GM19025 (cell line): ENCODE results near the gene SRRM4.
"Not testable (repeated sequence)": the region's sequence is repeated elsewhere in the genome, so short reads cannot be mapped to it uniquely, and the experiment has no call there.

Source experiments
- ATAC-seq: cut with Tn5 transposase; IDR thresholded peaks from one replicate; pipeline ENCODE4 v1.9.1; 2021; ENCODE audit warnings: mild to moderate bottlenecking, low read depth, moderate library complexity; ENCODE audit not compliant: unreplicated experiment

SRRM4 gene

DNA sequence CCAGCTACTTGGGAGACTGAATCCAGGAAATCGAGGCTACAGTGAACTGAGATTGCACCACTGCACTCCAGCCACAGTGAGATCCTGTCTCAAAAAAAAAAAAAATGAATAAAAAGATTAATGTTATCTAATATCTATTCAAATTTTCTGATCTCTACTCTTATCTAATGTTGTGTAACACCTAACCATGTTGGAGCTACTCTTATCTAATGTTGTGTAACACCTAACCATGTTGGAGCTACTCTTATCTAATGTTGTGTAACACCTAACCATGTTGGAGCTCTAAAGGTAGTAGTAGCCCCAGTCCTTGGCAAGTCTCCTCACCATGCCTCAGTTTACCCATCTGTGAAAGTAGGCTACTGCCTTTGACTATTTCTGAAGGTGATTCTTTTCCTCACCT is 26.9 kb downstream of the SRRM4 start:
- not testable (repeated sequence) for ATAC-seq

DNA sequence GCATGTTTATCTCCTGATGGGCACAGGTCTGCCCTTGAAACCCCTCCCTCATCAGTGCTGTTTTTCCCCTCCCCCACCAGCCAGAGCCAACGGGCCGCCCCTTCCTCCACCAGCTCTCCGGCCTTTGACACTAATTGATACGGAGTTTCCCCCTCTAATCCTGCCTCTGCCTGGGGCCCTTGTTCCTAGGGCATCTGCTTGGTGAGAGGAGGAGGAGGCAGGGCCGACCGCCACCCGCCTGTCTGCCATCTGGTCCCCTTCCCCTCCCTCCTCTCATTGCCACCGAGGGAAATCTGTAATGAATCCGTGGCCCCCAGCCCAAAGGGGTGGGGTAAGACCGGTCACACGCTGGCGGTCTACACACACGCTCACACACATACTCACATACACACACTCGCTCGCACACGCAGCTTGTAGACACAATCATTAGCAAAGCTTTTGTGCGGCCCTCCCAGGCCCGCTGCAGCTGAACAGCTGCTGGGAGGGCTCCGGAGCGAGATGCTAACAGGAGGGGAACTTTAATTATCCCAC is 27.4 kb downstream of the SRRM4 start:
- no peak for ATAC-seq

DNA sequence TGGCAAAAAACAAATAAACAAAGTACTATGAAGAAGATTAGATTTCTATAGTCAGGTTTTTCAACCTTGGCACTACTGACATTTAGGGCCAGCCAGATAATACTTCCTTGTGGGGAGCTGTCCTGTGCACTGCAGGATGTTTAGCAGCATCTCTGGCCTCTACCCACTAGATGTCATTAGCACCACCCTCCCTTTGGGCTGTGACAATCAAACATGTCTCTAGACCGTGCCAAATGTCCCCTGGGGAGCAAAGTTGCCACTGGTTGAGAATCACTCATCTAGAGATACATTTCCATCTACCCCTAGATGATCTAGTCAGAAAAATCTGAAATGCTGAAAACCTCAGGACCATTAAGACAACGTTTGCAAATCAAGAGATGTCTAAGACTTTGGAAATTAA is 29.9 kb downstream of the SRRM4 start:
- no peak for ATAC-seq

DNA sequence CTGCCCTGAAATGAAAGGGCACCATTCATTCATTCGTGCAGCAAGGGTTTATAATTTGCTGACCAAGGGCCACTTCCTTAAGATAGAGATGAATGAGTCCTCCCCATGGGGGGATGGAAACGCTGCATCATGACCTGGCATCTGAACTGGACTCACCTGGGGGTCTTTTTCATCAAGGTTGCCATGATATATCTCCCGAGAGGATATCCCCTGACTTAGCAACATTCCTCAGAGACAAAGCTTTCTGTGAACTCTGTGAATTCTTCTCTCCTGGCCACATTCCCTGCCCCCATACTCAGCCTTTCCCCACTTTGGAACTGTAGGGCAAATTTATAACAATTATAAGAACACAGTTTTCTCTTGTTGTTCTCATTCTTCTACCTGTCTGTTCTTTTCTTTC is 30.8 kb downstream of the SRRM4 start:
- ATAC-seq, result no peak

DNA sequence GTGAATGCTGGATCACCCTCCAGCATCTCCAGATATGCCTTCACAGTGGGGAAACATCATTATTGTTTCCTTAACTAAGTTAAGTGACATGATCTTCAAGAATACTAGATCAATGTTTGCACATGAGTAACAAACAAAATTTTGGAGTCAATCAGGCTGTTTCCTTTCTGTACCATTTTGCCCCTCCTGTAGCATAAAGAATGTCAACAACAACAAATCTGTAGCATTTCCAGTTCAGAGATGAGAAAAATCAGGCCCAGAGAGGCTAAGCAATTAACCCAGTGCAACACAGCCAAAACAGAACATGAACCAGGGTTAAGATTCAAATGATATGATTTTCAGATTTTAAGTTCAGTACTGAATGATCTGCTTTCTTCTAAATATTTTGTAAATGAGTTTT is 31.7 kb downstream of the SRRM4 start:
- no peak for ATAC-seq

DNA sequence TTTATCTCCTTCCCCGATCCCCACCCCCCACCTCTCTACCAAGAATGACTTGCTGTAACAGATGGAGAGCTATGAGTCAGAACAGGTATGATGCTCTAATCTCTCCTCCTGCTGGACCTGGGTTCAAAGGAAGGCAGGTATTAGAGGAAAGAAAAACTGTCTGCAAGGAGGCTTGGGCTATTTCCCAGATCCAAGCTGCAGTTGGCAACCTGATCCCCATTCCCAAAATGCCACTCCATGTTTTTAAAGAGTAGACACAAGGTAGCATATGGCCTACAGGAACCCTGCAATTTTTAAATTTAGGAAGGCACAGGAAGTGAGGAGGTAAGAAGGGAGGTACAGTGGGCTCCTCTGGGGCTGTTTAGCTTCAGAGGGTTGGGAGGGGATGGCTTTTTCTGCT is 33.0 kb downstream of the SRRM4 start:
- ATAC-seq, result no peak

DNA sequence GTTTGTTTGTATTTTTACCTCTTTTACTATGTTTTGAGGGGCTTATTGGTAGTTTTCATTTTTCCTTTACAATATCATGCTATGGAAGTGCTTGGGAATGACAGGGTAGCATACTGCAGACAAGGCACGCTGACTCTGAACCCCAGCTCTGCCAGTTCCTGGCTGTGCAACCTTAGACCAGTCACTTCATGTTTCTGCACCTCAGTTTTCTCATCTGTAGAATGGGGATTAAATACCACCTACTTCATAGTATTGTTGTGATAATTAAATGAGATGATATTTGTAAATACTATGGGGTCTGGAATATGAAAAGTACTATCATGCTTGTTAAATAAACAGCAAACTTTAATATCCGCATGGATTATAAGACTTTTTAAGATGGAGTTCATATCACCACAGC is 35.4 kb downstream of the SRRM4 start:
- ATAC-seq, result no peak

DNA sequence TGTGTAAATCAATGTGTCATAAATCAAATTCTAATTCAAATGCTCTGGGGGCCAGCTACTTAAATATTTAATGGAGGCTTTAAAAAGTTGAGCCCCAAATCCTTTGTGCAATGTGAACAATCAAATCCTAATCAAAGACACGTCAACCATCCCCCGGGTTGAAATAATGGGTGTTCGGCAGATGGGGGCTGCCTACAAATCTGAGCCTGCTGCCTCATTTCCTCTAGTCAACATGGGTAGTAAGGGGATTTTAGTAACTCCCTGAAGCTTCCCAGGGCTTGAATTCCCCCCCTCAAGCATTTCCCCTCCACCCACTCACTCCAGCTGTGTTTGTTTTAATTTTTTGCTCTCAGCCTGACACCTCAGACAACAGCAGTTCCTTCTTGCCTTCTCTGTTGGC is 37.8 kb downstream of the SRRM4 start:
- ATAC-seq, result no peak

DNA sequence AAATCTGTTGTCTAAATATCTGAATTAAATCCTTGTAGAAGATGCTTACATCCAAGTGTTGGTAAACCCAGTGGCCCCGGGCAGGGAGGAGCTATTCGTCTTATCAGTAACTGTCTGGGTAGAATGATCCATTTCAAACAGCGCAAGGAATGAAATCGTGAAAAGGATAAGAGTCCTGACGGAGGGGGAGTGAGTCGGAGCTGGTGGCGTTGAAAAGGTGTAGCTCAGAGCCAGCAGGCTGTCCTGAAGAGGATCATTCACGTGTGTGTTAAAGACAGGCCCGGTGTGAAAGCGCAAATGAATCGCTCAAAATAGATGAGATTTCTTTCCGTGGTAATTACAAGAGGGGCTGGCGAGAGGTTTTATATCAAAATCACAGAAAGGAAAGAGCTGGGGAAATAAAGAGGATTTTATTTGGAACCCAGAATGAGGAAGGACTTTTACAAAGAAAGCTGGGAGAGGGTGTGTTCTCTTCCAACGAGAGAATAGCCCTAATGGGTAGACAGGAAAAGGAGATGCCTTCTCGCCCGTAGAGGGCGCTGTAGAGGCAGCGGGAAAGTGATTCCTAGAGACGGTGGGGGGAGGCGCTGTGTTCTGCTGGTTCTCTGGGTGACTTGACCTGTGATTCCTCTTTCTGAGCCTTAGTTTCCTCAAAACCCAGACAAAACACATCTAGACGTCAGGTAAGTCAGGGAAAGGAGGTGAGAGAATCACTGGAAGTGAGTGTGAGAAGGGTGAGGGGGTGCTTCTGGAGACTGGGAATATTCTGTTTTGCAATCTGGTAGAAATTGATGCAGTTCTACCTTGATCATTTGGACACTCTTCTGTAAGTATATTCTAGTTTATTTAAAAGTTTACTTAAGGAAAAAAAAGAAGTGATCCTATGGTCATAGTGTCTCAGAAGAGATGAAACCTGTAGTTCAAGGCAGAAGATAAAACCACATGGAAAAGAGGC is 39.3 kb downstream of the SRRM4 start:
- no peak for ATAC-seq

DNA sequence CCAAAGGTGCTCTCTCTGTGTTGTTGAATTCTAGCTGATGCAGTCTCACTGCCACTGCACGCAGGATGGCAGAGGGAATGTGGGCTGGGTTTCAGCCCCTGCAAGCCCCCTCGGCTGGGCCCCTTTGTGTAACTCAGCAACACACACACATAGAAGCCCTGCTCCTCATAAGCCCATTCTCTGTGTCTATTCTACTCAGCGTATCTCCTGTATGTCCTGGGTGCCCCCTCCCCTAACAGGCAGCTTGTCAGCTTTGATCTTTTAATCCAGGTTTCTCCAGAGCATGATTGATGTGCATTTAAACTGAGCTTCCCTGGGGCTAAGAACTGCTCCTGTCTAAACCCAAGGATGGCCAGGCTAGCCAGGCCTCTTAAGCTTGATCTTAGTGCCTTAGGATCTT is 43.0 kb downstream of the SRRM4 start:
- ATAC-seq, result no peak

DNA sequence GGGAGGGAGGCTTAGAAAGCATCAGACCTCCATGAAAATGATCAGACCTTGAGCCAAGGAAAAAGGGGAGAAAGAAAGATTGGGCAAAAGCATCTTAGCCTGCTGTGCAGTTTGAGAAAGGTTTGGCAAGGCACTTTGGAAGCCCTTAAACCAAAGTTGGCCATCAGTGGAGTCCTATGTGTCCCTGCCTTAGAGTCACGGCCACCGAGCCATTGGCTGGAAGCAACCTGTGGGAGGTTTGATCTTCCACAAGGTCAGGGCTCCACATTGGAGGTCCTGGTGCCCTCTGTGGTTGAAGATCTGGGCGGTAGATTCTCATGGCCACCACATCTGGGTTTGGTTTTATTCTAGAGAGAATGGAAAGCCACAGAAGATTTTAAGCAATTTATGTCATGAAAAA is 44.4 kb downstream of the SRRM4 start:
- ATAC-seq, result no peak

DNA sequence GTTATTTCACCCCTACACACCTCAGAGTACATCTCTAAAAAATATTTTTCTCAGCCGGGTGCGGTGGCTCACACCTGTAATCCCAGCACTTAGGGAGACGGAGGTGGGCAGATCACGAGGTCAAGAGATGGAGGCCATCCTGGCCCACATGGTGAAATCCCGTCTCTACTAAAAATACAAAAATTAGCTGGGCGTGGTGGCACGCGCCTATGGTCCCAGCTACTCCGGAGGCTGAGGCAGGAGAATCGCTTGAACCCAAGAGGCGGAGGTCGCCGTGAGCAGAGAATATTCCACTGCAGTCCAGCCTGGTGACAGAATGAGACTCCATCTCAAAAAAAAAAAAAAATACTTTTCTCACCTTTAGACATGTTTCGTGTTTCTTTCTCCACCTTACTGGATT is 52.0 kb downstream of the SRRM4 start:
- ATAC-seq, result not testable (repeated sequence)

DNA sequence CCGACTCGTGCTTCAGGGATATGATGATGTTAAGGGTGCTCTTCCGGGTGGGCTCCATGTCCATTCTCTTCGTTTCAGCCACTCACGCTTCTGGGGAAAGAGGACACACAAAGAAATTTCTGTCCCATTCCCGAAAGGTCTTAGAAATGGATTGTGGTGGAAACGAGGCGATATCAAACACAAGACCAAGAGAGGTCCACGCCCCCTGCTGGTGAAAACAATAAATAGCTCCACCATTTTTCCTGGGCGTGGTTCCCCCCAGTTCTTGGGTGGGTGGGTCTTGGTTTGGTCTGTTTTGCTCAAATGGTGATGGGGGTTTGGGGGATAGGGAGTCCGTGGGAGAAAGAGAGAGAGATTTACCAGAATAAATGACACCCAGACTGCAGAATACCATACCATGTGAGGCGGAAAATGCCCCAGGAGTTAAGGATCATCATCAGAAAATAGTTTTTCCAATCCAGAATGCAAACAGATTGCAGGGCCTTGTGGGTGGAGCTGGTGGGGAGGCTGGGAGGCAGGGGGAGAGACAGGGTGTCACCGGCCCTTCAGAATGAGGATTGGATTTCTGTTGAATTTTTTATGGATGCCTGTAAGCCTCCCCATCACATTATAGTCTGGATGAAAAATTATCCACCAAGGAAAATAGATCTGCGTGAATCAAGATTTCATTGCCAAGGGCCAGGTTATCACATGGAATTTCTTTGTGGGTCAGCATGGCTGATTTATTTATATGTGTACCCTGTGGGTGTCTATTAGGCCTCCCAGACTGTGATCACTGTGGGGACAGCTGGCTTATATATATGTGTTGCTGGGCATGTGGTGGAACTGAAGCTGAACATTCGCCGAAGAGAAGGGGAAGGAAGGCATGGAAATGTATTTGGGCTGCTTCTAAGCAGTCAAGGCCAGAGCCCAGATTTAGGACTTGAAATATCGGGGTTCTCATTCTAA is 55.8 kb downstream of the SRRM4 start:
- no peak for ATAC-seq

DNA sequence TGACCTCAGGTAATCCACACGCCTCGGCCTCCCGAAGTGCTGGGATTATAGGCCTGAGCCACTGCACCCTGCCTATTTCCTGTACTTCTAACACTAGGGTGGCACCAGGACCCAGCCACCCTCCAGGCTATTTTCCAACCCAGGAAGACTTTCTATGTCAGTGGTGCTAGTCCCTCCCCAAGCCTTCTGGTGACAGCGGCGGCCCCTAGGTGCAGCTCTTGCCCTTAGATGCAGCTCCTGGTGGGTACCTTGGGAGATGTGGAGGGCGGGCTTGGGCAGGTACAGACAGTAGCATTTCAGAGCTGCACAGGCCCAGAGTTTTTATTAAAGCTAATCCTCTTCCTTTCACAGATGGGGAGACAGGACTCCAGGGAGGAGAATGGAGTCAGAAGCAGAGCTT is 62.8 kb downstream of the SRRM4 start:
- no peak for ATAC-seq

DNA sequence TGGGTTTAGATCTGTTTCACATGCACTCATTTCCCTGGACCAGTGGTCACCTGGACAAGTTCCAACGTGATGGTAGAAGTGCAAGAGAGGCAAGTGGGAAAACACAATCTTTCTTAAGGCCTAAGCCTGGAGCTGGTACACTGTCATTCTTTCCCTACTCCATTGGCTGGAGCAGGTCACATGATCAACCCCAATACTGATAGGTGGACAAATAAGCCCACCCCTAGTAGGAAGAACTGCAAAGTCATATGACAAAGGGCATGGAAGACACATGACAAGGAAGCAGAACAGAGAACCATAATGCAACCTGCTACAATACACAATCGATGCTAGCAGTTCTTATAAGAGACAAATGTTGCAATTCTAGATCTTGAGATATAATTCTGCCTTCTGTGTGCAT is 66.3 kb downstream of the SRRM4 start:
- no peak for ATAC-seq

DNA sequence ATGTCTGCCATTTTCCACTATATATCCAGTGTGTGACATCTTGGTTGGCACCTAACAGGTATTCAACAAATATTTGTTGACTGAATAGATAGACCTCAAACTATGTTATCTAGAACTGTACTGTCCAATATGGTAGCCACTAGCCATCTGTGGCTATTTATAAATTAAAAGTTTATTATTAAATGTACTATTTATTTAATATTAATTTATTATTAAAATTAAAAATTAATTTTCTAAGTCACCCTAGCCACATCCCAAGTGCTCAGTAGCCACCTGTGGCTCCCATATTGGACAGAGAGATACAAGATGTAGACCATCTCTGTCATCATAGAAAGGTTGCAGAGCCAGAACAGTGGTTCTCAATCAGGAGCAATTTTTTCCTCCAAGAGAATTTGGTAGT is 69.3 kb downstream of the SRRM4 start:
- ATAC-seq, result no peak

DNA sequence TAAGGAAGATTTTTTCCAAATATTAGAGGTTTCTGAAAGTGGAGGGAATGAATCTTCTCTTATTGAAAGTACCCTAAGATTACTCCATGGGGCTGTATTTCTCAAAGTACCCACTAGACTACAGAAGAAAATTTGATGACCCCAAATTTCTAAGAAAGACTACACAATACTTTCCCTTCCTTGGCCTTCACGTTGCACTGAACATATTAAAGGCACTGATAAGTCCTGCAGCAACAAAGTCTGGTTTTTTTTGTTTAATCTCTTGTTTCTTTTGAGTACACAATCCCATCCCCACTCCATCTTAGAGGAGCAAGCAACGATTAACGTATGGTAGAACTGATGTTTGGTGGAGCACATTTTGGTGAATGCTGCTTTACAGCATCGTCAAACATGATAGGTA is 70.1 kb downstream of the SRRM4 start:
- ATAC-seq, result no peak

DNA sequence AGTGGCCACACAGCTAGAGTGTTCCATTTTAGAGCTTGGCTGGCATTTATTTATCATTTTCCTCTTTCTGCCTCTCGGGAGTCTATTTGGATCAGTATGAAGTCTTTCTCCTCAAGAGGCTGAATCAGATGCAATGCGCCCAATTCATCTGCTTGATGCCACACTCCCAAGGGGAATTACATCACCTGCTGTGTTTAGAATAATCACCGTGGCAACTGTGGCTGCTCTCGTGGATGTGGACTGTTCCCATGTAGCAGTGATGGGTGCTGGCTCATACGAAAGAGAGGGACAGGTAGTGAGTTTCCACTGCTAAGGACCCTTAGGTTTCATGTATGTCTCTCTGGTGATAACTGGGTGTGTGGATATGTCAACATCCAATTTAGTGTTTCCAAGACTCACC is 70.7 kb downstream of the SRRM4 start:
- no peak for ATAC-seq

DNA sequence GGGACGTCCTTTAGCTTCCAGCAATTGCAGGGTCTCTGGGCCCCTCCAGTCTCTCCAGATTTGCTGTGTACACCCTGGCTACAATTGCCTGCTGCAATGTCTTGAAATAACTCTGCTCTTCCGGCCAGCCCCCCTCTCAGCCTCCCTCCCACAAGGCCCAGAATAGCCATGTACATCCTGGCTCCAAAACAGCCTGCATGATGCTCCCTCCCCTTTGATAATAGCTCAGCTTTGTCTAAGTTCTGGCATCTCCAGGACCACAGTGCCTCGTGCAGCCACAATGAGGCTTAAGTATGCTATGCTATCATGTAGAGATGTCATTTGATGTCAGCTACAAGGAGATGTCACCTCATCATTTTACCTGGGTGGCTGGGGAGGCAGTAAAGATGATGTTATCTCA is 74.6 kb downstream of the SRRM4 start:
- ATAC-seq, result no peak

DNA sequence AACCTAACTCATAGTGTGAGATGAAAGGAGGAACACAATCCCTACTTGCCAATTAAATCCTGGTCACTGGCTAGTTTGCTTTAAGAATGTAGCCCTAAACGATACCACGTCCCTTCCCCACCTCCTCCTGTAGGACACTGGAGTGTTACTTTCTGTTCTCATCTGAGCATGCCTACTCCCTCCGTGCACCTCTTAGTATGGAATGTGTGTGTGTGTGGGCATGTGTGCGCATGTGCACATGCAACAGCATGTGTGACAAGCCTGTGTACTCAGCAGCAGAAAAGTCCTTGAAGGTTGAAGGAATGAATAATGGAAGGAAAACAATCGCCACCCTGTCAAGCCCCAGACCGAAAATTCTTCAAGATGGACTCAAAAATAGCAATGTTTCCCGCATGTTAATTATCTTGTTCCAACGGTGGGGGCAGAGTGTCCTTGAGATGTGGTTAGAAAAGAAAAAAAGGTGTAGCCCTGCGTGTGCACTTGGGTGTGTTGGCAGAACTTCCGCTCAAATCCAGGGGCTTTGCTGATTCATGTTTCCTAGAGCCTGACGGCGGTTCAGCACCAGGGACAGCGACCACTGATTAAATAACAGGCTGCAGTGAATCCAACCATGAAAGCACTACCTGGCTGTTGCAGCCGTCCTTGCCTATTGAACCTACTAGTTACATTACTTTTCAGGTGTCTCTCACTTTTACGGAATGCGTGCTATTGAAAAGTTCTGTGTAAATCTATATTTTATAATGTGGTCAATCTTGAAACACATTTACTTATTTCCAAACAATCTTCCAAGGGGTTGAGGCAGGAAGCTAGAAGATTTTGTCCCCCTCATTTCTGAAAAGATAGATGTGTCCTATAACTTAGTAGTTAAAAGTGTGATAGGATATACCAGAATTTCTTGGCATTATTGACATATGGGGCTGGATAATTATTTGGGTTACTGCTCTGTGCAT is 79.8 kb downstream of the SRRM4 start:
- no peak for ATAC-seq
